Caki2 (cell line): ENCODE data around the gene RMP24.

Experiments used
- DNase-seq: peaks from one replicate; pipeline ENCODE4 v3.0.0-alpha.2; 2015; ENCODE audit warnings: low read depth
- in situ Hi-C: cut with HindIII; loops from 2 replicates; pipeline ENCODE4 v1.10.0; 2016; ENCODE audit warnings: low sequenced_read_pairs, low pct_unique_long_range_greater_than_20kb, mixed read lengths

The RMP24 gene

DNA sequence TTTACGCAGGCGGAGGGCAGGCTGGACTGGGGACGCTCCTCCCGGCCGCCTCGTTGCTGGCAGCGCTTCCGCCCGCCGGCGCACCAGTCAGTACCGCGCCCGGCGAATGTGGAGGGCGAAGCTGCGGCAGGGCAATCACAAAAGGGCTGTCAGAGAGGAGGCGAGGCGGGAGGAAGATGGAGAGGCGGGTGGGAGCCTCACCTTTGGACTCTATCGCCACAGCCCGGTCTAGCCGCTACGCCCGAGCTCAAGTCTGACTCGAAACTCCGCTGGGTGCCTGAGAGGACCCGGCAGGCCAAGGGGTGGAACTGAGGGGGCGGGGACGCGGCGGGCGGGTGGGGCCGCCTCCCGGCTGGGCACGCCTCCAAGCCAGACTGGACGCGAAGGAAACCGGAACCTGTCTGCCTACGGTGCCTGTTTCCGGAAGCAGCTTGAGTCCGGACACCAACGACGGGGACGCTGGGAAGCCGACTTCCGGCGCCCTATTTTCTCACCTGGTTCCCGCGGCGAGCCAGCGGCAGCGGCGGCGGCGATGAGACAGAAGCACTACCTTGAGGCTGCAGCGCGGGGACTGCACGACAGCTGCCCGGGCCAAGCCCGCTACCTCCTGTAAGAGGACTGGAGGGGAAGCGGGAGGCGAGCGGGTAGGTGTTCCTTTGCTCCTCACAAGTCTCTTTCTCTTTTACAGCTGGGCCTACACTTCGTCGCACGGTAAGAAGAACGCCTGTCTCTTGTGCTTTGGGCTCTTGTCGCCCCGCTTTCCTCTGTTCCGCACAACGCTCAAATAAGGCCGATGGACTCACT is at the start of gene RMP24:
RMP24 (plus strand) TSS at position 483 of the 804 bp plus-strand sequence.
- DNase-seq: peak; percentile 79
- in situ Hi-C loops: no loop called here

DNA sequence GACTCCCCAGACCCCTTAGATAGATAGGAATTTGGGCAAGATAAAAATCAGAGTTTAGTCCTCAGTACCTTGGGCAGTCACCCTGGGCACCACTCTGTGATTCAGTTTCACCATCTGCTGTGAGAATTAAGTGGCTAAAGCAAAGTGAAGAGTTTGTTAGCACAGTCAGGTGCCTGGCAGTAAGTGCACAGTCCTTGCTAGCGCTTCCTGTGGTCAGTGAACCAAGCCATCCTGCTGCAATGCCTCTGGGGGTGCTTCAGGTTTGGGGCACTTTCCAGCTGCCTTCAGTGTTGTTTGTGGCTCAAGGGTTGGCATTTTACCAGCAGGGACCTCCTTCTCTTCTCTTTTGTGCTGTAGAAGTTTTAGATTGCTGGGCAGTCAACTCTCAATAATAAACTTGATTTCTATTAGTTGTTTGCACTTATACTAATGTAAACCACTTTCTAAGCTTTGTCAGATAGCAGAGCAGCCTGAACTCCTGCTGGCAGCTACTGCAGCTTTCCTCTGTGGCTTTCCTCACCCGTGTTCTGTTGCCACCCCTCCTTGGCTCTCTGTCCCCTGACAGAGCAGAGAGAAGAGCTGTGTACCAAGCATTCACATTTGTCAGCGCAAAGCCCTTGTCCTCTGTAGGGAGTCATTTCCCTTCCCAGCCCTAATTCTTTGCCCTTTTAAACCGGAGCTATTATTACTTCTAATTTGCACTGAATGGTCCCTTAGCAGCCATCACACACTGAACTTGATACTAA is 48.4 kb upstream of the RMP24 start:
- in situ Hi-C loops: no loop called here
- DNase-seq: no peak

DNA sequence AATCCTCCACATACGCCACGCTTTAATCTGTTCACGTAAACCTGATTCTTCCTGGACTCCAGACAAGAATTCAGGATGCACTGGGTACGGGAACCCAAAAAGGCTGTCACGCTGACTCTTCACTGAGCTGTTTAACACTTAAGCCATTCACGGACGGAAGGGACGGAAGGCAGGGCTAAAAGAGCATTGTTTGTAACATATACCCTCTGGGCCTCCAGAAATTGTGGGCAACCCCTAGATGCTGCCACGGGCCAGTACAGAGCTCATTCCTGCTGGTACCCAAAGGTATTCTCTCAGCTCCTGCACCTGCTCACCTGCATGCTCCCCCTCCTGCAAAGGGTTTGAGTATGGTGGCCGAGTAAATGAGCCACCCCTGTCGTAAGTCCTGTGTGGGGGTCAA is 45.6 kb upstream of the RMP24 start:
- no peak for DNase-seq
- in situ Hi-C loops: no loop called here

DNA sequence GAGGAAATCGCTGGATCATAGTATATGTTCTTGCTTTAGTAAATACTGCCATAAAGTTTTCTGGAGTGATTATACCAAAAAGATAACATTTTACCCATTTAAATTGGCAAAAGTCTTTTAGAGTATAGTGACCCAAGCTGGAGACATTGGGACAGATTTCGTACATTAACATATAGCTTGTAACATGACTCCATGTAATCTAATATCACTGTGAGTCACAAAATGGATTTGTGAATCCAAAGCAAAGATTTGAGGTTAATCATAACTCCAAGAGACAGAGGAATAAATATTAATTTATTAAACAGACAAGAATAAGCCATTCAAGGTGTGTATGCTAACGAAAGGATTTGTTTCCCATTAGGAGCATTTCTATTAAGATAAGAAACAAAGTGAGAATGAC is 45.0 kb upstream of the RMP24 start:
- in situ Hi-C loops: no loop called here
- DNase-seq: no peak

DNA sequence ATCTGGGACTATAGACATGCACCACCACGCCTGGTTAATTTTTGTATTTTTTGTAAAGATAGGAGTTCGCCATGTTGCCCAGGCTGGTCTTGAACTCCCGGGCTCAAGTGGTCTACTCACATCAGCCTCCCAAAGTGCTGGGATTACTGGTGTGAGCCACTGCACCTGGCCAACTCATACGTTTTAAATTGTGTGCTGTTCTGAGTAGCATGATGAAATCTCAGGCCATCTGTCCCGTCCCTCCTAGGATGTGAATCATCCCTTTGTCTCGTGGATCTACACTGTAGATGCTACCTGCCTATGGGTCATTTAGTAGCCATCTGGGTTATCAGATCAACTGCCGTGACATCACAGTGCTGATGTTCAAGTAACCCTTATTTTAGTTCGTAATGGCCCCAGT is 38.5 kb upstream of the RMP24 start:
- DNase-seq: peak; percentile 33
- in situ Hi-C loops: no loop called here

DNA sequence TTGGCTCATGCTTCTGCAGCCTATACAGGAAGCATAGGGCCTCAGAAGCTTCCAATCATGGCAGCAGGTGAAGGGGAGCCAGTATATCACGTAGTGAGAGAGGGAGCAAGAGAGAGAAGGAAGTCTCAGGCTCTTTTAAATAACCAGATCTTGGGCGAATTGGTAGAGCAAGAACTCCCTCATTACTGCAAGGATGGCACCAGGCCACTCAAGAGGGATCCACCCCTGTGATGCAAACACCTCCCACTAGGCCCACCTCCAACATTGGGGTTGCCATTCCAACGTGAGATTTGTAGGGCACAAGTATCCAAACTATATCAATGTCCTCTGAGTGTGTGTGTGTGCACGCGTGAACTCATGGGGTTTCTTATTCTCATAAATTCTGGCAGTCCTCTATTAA is 37.6 kb upstream of the RMP24 start:
- in situ Hi-C loops: no loop called here
- no peak for DNase-seq

DNA sequence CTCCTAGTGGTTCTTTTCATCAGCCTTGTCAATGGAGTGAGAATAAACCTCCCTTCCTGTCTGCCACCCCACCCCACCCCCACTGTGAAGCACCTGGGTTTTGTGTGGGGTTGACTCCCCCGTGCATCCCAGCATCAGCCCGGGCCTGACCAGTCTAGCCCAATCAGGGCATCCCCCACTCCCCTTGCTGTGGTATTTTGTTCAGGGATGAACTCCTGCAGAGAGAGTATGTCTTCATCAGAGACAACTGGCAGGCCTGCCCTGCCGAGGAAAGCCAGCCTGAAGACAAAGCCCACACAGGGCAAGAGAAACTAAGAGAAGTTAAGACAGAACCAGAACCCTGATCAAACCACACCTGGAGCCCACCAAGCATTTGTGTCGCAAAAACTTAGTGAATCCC is 36.7 kb upstream of the RMP24 start:
- DNase-seq: no peak
- in situ Hi-C loops: no loop called here

DNA sequence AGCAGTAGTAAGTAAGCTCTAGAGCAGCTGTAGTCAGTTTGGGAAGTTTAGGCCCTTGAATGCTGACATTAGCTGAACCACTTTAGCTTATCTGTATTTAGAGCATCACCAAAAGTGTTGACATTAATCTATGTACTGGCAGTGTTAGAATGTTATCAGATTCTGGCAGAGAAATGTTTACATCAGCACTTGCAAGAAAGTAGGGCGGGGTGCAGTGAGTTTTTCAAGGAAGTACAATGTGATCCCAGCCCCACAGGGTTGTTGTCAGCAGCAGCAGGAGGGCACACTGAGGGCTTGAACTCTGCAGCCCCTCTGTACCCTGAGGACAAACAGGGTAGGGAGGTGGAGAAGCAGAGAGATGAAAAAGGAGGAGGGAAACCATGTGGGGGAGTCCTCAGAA is 35.5 kb upstream of the RMP24 start:
- DNase-seq: no peak
- in situ Hi-C loops: no loop called here

DNA sequence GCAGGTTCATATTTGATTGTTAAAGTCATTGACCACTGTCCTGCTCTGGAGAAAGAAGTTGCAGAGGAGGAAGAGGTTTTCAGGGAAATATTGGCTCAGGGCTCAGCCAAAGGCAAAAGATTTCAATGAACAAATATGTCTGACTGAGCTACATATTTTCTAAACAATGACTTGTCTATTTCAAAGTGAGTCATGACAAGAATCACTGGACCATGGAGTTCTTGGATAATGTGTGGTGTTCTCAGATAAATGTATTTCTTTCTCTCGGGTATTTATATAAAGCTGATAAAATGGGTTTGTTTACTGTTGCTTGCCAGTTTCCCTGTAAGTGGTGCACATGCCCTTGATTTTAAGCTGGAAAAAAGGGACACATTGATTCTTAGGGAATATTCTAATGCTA is 34.3 kb upstream of the RMP24 start:
- DNase-seq: peak; percentile 16
- in situ Hi-C loops: no loop called here

DNA sequence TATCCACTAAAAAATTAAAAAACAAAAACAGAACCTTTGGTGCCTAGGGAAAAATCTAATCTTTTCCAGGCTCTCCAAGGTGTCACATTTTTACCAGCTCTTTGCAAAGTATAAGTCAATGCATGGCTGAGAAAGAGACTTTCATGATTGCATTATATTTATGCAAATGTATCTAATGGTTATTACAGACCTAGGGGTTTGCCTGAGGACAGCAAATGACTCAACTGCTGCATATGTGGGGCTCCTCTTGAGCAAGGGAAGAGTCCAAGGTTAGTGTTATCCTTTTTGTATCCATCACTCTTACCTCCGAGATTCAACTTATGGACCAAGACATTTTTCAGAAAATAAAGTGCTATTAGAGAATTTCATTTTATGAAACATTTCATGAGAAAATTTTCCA is 33.9 kb upstream of the RMP24 start:
- in situ Hi-C loops: no loop called here
- DNase-seq: no peak

DNA sequence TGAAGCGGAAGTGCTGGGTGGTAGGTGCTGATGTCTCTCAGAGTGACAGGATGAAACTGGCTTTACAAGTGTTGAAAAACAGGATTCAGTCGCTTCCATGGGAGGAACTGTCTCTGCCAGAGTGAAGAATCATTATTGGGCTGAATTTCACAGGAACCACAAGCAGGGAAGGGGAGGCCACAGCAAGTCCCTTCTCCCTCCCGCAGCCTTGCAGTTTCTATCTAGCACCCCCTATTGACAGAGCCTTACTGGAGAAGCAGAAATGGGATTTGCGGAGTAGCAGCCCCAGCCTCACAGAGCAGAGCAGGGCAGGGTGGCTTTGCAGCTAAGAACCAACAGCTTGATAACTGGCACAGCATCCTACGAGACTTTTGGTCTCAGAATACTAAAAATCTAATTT is 33.3 kb upstream of the RMP24 start:
- in situ Hi-C loops: no loop called here
- no peak for DNase-seq

DNA sequence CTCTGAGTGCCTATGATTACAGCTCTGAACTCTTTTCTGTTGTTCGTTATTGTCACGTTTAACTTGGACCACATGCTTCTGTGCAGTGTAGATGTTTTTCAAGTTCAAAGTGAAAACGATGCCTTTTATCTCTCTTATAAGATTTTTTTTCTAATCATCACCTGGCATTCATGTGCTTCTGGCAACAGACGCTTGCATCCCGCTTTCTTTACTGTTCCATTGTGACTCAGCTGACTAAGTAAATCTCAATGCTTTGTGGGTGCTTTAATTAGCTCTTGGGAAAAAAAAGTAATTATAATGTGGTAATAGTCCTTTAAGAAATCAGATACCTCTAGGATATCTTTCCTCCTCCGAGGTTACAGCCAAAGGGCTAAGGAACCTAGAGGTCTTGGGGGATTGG is 31.2 kb upstream of the RMP24 start:
- in situ Hi-C loops: no loop called here

DNA sequence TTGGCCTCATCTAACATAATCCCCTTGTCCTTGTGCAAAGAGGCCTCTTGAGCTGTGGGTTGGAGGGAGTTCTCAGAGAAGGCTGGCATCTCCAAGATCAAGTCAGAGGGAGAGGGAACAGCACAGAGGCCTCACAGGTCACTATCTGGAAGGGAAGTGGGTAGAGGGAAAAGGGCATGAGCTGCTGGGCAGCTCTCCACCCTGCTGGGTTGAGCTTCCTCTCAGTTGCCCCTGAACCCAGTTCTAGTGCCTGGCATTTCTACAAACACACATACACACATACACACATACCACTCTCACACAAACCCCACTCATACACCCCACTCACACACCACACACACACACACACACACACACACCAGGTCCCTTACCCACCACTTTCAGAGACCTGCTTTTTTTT is 30.3 kb upstream of the RMP24 start:
- in situ Hi-C loops: no loop called here
- DNase-seq: no peak

More for the DNA sequence above, 31.2 kb upstream of the RMP24 start:
- DNase-seq: no peak

DNA sequence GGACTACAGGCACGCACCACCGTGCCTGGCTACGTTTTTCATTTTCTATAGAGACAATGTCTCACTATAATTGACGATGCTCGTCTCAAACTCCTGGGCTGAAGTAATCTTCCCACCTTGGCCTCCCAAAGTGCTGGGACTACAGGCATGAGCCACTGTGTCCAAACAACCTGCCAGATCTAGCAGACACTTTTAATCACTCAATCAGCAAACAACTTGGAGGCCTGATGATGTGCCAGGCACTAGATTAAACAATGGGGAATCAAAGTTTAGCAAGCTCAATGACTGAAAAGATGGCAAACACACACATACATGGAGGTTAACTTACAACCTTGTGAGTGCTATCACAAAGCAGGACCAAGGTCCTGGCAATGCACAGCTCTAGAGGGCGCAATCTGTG is 29.8 kb upstream of the RMP24 start:
- in situ Hi-C loops: no loop called here
- DNase-seq: no peak

DNA sequence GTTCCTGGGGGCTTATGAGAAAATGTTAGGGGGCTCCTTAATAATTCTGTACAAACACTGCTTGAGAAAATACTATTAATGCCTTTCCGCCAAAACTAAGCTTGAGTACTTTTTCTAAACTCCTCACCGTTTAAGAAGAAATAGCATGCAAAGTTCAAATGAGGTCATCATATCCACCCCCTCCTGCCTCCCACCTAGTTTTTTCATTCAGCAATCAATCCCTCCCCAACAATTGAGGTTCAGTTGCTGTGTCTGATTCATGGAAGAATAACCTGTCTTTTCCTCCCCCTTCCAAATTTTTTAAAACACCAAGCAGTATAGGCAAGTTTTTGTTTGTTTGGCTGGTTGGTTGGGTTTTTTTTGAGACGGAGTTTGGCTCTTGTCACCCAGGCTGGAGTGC is 24.4 kb upstream of the RMP24 start:
- no peak for DNase-seq
- in situ Hi-C loops: no loop called here

DNA sequence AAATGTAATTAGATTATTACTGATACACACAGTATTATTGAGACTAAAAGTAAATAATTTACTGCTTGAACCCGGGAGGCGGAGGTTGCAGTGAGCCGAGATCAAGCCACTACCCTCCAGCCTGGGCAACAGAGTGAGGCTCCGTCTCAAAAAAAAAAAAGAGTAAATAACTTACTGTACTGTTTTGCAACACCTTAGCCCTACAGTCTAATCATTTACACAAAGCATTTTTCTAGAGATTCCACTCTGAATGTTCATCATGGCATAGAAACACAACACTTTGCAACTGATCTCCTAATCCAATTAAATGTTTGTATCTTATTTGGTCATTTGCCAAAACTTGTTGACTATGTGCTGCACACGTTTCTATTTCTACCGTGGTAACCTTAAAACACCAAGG is 23.4 kb upstream of the RMP24 start:
- no peak for DNase-seq
- in situ Hi-C loops: no loop called here

DNA sequence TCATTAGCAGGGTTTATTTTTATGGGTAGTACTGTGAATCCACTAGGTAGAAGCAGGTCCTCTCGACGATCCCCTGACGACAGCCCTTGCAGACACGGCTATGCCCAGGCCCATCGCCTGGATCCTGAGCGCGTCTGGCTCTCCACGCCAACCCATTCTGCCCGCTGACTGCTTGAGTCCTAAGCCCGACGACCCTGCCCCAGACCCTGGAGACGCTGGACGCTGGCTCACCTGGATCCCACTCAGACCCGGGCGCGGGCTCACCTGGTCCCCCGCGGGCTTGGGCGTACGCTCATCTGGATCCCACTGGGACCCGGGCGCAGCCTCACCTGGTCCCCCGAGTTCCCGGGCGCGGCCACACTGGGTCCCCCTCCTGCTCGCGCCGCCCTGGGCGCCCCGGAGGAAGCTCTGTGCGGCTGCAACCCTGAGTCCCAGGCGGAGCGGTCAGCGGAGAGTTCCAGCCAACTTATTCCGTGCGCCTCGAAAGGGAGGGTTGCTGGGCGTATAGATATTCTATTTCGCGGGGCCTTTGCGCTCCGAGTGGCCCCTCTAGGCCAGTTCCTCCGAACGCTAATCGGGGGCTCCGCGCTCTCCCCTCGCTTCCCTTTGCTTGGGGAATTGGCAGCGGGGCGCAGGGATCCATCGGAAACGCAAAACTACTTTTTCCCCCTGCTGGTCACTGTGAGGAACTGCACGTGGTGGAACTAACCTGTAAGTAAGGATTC is 22.4 kb upstream of the RMP24 start:
- in situ Hi-C loops: no loop called here
- DNase-seq: peak; percentile 31

DNA sequence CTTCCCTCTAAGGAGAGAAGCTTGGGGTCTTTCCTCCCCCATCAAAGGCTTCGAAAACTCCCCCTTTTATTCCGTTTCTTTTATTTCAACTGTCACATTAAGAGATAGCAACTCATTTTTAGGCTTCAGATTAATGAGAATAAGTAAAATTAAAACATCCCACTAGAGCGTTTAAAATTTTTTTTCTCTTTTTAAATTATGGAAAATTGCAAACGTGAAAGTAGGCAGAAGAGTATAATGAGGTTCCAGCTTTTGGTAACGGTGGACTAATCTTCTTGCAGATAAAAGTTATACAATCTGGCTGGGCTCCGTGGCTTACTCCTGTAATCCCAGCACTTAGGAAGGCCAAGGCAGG is 21.9 kb upstream of the RMP24 start:
- no peak for DNase-seq
- in situ Hi-C loops: no loop called here

DNA sequence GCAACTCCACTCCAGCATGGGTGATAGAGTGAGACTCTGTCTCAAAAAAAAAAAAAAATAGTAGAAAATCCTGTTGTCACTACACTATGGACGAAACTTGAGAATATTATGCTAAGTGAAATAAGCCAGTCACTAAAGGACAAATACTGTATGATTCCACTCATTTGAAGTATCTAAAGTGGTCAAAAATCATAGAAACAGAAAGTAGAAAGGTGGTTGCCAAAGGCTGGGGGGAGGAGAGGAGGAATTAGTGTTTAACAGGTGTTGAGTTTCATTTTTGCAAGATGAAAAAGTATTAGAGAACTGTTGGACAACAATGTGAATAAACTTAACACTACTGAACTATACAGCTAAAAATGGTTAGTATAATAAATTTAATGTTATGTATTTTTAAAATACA is 18.8 kb upstream of the RMP24 start:
- no peak for DNase-seq
- in situ Hi-C loops: no loop called here
